HepG2 (cell line): Measurements from ENCODE around the gene PIR.

ENCODE experiments used
- FOXJ3 ChIP-seq: sonication (generic); formaldehyde crosslinking; IDR thresholded peaks from 2 replicates; pipeline ENCODE4 v1.4.0; 2020; ENCODE audit warnings: missing genetic modification reagents, mild to moderate bottlenecking, borderline replicate concordance
- ZNF512 ChIP-seq: sonication (generic); formaldehyde crosslinking; IDR thresholded peaks from 2 replicates; pipeline ENCODE4 v1.4.0; 2020; ENCODE audit warnings: mild to moderate bottlenecking, missing genetic modification reagents
- TF ChIP-seq, protein P1 (sequence below): sonication (generic); formaldehyde crosslinking; conservative IDR thresholded peaks from 2 replicates; pipeline ENCODE4 v1.4.0; 2020; ENCODE audit warnings: missing genetic modification reagents

GRCh38 chrX:15399962-15400391 lies 93.2 kb downstream of the PIR start:
- TF ChIP-seq ZNF512 (CRISPR knock-in tag) (no peak), FOXJ3 (CRISPR knock-in tag) (no peak)
- TF ChIP-seq, protein P1, sequence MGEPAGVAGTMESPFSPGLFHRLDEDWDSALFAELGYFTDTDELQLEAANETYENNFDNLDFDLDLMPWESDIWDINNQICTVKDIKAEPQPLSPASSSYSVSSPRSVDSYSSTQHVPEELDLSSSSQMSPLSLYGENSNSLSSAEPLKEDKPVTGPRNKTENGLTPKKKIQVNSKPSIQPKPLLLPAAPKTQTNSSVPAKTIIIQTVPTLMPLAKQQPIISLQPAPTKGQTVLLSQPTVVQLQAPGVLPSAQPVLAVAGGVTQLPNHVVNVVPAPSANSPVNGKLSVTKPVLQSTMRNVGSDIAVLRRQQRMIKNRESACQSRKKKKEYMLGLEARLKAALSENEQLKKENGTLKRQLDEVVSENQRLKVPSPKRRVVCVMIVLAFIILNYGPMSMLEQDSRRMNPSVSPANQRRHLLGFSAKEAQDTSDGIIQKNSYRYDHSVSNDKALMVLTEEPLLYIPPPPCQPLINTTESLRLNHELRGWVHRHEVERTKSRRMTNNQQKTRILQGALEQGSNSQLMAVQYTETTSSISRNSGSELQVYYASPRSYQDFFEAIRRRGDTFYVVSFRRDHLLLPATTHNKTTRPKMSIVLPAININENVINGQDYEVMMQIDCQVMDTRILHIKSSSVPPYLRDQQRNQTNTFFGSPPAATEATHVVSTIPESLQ (CRISPR knock-in tag): no peak
